CD4-positive, alpha-beta T cell treated with Interleukin-6 at 100 ng/mL for 8 hours (primary cell): Measurements from ENCODE around the gene KIRREL1.

Experiments used
- DNase-seq: peaks from one replicate; pipeline ENCODE4 v3.0.0-alpha.2; 2020; ENCODE audit warnings: mixed read lengths, low spot score

The KIRREL1 gene

DNA sequence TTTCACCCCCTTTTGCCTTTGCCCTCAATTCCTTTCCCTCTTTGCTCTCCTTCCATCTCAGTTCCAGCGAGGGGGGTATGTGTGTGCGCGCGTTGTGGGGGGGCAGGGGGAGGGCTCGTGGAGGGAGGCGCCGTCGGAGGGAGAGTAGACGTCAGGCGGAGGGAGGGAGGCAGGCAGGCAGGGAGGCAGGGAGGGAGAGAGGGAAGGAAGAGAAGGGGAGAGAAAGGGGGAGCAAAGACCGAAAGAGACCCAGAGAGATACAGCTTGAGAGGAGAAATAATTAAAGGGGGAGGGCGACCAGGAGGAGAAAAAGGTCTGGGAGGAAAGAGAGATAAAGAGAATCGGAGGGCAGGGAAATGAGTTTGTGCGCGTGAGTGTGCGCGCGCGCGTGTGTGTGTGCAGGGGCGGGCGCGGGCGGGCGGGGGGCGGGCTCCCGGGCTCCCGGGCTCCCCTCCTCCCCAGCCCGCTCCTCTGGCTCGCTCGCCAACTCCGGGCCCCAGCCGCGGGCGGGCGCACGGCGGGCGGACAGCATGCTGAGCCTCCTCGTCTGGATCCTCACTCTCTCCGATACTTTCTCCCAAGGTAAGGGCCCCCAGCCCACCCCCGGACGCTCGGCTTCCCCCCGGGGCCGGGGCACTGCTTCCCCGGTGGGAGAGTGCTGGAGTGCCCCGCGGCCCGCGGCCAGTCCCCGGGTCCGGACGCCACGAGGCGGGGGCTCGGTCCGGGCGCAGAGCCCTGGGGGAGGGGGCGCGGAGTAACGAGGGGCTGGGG is at the start of gene KIRREL1:
KIRREL1 (plus strand) TSS at position 499 of the 771 bp plus-strand sequence; CDS start at position 531, 32 bp downstream.
- no peak for DNase-seq

DNA sequence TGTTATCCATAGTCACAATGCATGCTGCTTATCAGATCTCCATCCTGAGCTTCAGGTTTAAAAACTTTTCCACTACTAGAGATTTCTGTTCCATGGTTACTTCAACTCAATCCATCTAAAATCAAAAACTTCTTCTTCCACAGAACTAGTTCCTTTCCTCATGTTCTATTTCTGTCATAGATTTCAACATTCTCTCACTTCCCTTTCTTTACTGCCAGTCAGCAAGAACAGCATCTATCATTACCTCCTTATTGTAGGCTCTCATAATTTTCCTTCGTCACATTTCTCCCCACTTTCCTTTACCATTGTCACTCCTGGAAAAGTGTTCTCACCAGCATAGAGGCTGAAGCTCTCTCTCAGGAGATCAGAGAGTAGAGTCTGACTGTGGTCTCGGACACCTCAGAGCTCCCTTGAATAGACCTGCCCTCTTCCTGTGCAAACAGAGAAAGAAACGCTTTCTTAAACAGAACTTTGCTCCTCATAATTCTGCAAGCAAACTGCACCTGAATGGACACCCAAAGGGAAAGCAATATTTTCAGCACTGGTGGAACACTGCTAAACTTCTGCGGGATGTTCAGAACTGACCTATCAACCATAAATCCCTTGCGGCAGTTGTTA is 48.7 kb upstream of the KIRREL1 start:
- no peak for DNase-seq

DNA sequence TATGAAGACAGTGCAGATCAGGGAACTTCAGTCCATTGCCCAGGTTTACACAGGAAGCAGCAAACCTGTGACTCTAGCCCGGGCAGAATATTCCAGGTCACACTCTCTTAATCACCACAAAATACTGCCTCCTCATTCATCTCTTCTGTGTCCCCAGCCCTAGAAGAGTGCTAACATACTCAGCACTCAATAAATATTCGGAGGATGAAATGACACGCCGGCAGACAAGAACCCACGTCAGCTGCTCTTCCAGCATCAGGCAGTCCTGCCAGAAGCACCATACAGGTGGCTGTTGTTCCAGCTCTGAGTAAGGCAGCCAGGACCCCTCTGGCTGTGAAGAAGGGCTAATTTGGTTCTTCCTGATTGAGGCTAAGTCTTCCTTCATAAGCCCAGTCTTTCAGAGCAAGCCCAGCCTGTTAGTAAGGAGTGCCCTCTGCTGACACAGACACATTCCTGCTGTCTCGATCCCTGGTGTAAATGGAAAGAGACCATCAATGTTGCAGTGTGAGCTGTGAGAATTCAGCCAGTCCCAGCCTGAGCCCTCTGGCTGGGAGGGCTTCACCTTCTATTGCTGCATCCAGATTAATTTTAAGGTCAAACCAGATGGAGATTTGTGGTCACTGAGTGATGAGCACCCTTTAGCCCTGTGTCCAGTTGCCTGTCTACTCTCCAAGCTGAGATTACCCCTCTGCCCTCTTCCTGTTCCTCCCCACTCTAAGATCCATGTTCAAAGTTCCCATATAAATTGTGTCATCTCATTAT is 45.0 kb upstream of the KIRREL1 start:
- DNase-seq, result no peak

DNA sequence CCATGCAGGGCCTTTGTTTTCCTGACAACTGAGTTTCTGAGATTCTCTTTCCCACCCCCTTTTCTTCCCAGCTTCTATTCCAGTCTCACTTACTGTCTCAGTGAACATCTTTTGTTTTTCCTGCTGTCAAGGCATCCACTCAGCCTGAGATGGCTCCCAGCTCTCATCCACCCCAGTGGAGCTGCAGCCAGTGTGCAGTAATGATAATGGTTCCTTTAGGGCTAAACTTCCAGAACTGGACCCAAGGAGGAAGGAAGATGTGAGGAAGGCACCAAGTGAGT is 44.4 kb upstream of the KIRREL1 start:
- no peak for DNase-seq

DNA sequence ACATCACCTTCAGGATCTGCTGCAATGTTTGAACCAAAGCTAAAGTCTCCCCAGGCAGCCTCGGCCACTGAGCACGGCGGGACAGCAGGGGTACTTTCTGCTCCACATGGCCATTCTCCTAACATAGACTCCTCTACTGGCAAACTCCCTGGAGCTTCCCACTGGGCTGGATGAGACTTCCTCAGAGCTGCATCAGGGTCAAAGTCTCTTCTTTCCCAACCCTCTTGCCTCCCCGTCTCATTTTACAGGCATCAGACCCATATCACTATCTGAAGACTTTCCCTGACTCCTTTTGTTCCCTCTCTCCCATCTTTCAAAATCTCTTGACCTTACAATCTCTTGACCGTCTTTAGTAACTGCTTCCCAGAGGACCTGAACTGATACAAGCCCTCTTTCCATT is 42.2 kb upstream of the KIRREL1 start:
- no peak for DNase-seq

DNA sequence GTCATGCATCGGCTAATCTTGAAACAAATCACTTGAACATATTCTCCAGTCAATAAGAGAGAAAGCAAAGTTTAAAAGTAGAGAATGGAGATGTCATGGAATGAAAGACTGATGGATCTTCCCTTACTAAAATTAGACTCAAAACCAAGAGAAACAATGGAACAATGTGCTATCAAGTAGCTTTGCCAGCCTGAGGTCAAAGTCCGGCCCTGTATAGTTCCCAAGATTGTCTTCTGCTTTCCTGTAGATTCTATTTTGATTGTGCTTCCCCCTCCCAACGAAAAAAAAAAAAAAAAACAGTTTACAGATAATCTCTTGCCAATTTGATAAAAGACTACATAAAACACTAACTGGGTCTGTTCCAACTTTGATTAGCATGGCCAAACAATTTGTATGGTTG is 40.8 kb upstream of the KIRREL1 start:
- DNase-seq, result no peak

DNA sequence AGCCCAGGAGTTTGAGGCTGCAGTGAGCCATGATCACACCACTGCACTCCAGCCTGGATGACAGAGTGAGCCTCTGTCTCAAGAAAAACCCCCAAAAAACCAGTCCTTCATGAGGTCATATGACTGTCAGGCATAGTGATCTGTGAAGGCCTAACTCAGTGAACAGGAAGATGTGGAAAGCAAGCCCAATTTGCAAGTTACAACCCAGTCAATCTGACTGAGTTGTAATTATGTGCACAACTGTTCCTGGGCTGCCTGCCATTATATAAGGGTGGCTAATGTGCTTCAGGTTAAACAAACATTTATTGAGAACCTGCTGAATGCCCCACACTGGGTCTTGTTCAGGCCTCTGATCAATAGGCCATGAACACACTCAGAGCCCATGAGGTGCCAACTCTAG is 38.2 kb upstream of the KIRREL1 start:
- no peak for DNase-seq

DNA sequence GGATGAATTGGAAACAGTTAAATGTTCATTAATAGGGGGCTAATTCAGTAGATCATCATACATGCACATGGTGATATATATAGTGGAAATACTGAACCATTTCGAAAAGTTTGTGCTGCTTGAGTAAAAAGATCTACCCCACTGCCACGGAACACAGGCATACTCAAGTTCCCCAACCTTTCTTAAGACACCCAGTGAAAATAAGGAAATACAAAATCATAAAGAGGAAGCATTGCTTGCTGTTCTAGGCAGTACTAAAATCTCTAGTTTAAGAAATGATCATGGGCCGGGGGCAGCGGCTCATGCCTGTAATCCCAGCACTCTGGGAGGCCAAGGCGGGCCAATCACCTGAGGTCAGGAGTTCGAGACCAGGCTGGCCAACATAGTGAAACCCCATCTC is 37.6 kb upstream of the KIRREL1 start:
- DNase-seq, result no peak

DNA sequence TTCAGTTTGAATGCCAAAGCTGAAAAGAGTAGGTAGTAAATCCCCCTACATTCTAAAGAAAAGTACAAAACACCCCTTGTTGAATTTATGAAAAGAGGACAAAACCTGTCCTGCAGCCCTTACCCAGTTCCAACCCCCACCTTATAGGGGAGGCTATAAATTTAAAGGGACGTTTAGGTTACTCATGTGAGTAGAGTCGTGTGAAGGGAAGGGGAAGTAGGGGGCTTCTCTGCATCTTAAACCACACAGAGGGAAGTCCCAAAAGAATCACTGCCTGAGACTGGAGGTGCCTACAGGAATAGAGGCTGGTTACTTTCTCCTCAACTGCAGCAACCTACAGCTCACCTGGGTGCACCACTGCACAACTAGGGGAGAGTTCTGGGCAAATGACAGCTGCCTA is 36.7 kb upstream of the KIRREL1 start:
- DNase-seq, result no peak

DNA sequence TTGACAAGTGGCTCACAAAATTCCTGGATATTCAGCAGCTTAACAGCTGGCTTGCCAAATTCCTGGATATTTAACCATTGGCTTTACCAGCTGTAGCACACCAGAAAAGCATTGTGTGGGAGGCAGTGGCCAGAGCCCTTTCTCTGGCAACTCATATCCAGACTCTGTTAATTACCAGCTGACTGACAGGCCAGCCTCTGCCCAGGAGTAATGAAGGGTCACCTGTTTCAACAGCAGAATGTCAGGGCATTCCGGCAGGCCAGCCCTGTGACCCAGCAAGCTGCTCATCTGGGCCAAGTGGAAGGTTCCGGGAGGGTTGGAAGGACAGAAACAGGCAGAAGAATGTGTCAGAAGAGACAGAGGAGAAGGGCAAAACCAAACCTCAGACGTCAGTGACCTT is 35.2 kb upstream of the KIRREL1 start:
- DNase-seq, result no peak

DNA sequence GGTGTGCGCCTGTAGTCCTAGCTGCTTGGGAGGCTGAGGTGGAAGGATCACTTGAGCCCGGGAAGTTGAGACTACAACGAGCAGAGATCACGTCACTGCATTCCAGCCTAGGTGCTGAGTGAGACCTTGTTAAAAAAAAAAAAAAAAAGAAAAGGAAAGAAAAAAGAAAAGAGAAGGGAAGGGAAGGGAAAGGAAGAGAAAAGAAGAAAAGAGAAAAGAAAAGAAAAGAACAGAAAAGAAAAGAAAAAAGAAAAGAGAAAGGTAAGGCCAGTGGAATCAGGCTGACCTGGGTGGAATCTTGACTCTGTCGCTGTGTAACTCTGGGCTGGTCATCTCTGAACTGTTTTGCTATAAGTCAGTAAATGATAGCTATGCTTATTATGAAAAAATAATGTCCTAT is 33.7 kb upstream of the KIRREL1 start:
- no peak for DNase-seq

DNA sequence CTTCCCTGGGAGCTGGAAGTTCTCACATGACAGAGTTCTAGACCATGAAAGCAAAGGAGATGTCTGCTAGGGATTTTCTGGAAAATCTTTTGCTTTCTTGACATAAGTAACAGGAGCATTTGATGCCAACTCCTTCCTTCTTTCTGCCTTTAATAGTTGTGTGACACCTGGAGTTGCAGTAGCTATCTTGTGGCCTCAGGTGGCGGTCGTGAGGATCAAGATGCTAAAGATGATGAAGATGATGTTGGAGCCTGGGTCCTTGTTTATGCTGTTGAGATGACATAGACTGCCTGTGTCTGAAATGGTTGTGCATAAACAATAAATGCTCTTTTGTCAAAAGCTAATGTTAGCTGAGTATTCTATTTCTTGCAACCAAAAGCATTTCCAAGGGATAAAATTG is 32.7 kb upstream of the KIRREL1 start:
- no peak for DNase-seq

DNA sequence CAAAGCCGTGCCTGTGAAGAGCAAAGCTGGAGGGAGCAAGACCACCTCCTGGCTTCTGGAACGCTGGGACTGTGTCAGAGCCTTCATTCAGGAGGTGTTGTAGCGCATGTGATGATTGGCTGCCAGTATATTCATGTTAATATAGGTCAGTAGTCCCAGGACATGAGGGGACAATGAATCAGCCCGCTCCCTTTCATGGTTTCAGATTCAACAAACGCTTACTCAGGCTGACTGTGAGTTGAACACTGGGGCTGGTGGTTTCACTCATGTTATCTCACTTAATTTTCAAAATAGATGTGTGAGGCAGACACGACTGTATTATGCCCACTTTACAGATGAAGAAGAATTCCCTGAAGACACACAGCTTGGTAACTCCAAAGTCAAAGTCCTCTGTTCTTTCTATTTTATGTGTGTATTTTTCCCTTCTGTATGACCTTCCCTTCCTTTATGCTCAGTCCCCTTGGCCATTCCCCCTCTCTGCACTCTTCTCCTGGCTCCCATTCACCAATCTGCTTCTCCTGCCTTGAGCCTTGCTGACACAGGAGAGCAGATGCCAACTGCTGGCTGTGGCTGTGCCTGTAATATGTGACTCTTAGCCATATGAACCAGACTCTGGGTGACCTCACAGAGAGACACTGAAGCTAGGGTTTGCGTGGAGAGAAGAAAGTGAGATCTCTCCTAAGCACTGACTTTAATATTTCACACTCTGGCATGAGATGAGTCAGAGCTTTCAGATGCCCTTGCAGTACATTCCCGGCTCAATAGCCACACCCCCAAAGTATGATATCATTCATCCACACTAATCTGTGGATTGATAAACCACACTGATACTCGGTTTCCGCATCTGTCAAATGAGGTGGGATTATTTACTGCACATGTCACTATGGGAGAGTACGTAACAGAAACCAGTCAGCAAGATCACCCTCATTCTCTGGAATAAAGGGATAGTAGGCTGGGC is 31.4 kb upstream of the KIRREL1 start:
- no peak for DNase-seq

DNA sequence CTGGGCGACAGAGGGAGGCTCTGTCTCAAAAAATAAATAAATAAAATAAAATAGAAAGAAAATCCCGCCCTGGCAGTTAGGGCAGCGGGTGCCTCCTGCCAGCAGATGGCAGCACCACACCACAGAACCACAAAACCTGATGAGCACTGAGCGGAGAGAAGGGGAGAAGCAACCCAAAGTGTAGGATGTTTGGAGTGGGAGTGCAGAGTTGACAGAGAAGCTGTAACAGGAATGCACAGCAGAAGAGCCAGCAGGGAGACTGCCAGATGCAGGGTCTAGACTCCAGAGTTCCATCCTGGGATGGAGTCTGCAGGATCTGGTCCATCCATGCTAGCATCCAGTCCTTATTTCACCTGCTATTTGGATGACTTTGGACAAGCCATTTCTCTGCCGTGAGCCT is 29.7 kb upstream of the KIRREL1 start:
- DNase-seq, result peak; percentile 26

DNA sequence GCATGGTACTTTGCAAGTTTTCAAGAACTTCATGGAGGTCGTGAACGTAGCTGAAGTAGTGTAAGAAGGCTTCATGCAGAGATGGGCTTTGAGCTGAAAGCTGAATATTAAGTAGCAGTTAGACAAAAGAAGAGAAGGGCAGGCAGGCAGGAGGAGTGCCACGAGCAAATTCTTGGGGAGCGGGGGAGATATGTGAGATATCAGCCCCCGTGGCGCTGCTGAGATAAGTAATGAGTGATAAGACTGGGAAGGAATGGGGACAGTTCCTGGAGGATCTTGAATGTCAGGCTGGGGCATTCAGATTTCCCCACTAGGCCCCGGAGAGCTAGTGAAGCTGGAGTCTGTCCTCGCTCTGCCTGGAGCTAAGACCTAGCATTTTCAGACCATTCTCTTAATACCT is 27.9 kb upstream of the KIRREL1 start:
- DNase-seq, result no peak

DNA sequence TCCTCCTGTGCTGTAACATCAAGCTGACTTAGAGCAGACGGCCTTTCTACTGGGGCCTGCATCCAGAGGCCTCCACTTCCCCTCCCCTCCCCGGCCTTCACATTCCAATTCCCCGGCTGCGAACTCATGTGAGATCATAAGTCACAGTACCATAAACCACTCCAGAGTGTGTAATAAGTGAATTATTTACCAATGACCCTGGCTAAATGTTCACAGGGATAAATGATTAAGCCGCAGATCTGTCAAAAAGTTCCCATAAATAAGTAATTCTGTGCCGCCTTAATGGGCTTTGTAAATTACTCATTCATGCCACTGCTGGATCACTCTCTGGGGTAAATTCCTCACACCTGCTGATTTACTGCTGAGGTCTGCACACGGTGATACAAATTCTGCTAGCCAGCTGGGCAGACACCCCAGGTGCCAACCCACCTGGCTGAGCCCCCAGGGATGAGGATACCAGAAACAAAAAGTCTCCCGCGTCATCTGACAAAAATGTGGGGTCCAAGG is 27.4 kb upstream of the KIRREL1 start:
- no peak for DNase-seq

DNA sequence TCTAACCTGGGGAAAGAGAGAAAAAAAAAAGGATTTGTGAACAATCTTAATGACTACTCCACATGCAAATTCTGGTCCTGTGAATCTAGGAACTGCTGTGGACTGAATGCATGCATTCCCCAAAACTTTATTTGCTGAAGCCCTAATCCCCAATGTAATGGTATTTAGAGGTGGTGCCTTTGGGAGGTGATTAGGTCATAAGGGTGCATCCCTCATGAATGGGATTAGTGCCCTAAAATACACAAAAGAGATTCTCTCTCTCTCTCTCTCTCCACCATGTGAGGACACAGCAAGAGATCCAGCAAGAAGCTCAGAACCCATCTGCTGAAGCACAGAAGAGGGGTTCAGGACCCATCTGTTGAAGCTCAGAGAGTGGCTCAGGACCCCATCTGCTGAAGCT is 26.2 kb upstream of the KIRREL1 start:
- DNase-seq, result no peak

DNA sequence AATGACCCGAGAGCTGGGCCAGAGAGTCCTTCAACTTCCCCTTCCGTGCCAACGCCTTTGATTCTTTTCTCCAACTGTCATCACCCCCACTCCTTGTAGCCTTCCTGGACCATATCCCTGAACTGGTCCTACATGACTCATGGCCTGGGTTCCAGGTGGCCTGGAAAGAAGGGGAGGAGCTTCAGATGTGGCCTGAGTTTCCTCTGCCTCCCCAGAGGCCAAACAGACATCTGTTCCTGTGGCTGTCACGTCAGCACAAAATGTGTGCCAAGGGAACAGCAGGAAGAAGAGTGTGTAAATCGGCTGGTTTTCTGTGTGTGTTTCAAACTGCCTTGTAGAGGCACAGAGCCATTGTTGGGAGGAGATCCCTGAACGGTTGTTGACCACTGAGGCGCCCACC is 24.9 kb upstream of the KIRREL1 start:
- DNase-seq, result no peak

DNA sequence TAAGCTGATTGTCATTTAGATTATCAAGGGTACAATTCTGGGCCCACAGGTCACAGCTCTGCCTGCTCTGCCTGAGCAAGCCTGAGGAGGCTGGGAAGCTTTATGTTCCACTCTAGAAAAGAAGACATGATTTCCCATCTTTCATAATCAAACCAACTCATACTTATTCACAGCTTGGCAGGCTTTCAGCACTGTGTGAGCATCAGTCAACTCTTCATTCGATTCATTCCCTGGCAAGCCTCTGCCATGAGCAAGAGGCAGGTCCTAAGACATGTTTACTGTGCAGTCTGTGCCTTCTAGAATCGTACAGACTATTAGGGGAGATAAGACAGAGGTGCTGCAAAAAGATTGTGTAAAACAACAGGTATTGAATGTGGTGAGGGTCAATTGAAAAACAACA is 24.5 kb upstream of the KIRREL1 start:
- no peak for DNase-seq

DNA sequence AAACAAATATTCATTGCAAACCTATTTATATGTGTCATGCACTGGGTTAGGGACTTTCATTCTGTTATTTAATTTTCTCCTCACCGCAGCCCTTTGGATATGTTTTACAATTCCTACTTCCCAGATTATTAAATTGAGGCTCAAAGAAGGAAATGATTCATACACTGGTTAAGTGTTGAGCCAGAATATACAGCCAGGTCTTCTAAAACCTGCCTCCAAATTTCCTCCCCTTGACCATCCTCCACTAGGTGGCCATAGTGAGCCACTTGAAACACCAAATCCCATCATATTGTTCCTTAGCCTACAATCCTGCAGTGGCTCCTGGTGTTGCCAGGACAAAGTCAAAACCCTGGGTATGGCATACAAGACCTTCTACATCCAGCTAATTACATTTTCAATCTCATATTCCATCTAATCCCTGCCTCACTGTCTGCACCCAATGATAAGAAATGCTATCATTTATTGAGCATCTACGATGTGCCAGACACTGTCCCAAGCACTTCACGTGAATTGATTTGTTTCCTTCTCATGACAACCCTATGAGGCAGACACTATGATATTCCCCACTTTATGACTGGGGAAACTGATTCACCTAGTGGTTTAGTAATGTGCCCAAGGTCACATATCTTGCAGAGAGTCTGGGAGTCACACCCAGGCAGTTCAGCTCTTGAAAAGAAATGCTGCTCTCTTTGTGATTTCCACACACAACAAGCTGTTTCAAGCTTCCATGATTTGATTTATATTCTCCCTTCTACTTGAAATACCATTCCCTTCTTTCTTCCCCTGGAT is 23.6 kb upstream of the KIRREL1 start:
- DNase-seq, result no peak

DNA sequence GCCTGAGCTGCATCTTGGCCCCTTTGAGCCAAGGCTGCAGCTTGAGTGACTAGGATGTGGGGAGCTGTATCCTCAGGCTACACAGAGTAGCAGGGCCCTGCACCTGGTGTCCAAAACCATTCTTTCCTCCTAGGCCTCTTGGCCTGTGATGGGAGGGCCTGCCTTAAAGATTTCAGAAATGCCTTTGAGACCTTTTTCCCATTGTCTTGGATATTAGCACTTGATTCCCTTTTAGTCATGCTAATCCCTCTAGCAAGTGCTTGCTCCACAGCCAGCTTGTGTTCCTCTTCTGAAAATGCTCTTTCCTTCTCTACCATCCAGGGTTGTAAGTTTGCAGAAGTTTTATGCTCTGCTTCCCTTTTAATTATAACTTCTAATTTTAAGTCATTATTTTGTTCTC is 21.7 kb upstream of the KIRREL1 start:
- DNase-seq, result no peak
